HCT116 (cell line): Measurements from ENCODE around the gene COMMD1. TPM values are rescaled to one million over a fixed set of nuclear protein-coding genes. Genes with fewer than 3 reads are reported as not detected.

Experiments
- ATAC-seq: fragments of 200-7000 bp; cut with Tn5 transposase; 2 replicates; pipeline ENCODE4 v1.9.1; 2020; ENCODE audit warnings: mild to moderate bottlenecking, moderate library complexity
- BruUV-seq: library from RNA; stranded (reverse); fragments of 400-500 nt; replicated peaks from 2 replicates; lab custom pipeline; 2021; lab: Mats Ljungman, UMichigan
- CTCF ChIA-PET: fragments of 300-600 bp; sonication (Branson Sonifier 250); formaldehyde crosslinking; loops from one replicate; lab custom pipeline; 2021; ENCODE audit warnings: antibody characterized with exemption; lab: Charles Lee
- POLR2A ChIA-PET: fragments of 300-600, 350-600 bp; sonication (Branson Sonifier 250); formaldehyde crosslinking; loops from one replicate; lab custom pipeline; 2021; ENCODE audit warnings: antibody characterized with exemption; lab: Charles Lee
- RAD21 ChIA-PET, 2 experiments: fragments of 300-600 bp; sonication (Branson Sonifier 250); formaldehyde crosslinking; loops; one replicate each; lab custom pipeline; 2023; ENCODE audit warnings: low total read pairs in 2 of 2; ENCODE audit not compliant: uncharacterized antibody in 2 of 2, unreplicated experiment in 2 of 2, low non-redundant PET in 1 of 2; lab: Charles Lee
- DNase-seq: peaks from one replicate; pipeline ENCODE4 v3.0.0-alpha.2; 2010; ENCODE audit warnings: low read depth, low spot score
- H2AFZ ChIP-seq: fragments of 200-600 bp; shearing (Covaris generic), sonication (generic); 2 replicates; pipeline ENCODE4 v1.6.1; 2017; ENCODE audit warnings: low read depth, mixed run types, mixed read lengths, antibody characterized with exemption, low read length; ENCODE audit not compliant: poor library complexity, severe bottlenecking
- H3K27ac ChIP-seq: 2 replicates; pipeline ENCODE4 v1.5.1; 2012; ENCODE audit warnings: low read depth, low read length
- H3K27me3 ChIP-seq: fragments of 200-600 bp; sonication (generic); 2 replicates; pipeline ENCODE4 v1.6.1; 2016; ENCODE audit warnings: mixed run types, low read length, mixed read lengths; ENCODE audit not compliant: insufficient read depth
- H3K36me3 ChIP-seq, 2 experiments: fragments of 200-500 bp in 1 of 2; fragments of 200-600 bp in 1 of 2; sonication (Bioruptor generic) in 1 of 2; sonication (generic) in 1 of 2; 2 replicates each; pipeline versions ENCODE4 v1.5.1 to v1.6.1; 2014 to 2016; ENCODE audit warnings: low read length in 2 of 2, inconsistent platforms in 1 of 2, mixed read lengths in 1 of 2, mixed run types in 1 of 2; ENCODE audit not compliant: insufficient read depth in 2 of 2, control insufficient read depth in 1 of 2
- H3K4me1 ChIP-seq, 2 experiments: fragments of 200-600 bp in 1 of 2; sonication (generic) in 1 of 2; 2 replicates each; pipeline versions ENCODE4 v1.5.1 to v1.6.1; 2012 to 2017; ENCODE audit warnings: low read length in 2 of 2, inconsistent platforms in 1 of 2, mild to moderate bottlenecking in 1 of 2, mixed read lengths in 1 of 2, mixed run types in 1 of 2, moderate library complexity in 1 of 2; ENCODE audit not compliant: insufficient read depth in 2 of 2, control insufficient read depth in 1 of 2
- H3K4me2 ChIP-seq: fragments of 200-600 bp; sonication (generic); 2 replicates; pipeline ENCODE4 v1.6.1; 2017; ENCODE audit warnings: mixed run types, low read length, mixed read lengths
- H3K4me3 ChIP-seq, 2 experiments: fragments of 200-600 bp in 1 of 2; sonication (generic) in 1 of 2; replicated peaks in 1 of 2; 2 replicates each; pipeline ENCODE4 v1.5.1; 2011 to 2016; ENCODE audit warnings: low read length in 2 of 2, control low read depth in 1 of 2, low read depth in 1 of 2, mild to moderate bottlenecking in 1 of 2, mixed read lengths in 1 of 2, mixed run types in 1 of 2
- H3K79me2 ChIP-seq: fragments of 200-600 bp; sonication (generic); 2 replicates; pipeline ENCODE4 v1.6.1; 2017; ENCODE audit warnings: mild to moderate bottlenecking, mixed run types, low read length, moderate library complexity, mixed read lengths; ENCODE audit not compliant: insufficient read depth
- H3K9ac ChIP-seq: fragments of 200-600 bp; sonication (generic); 2 replicates; pipeline ENCODE4 v1.6.1; 2016; ENCODE audit warnings: low read length, mixed read lengths
- H3K9me2 ChIP-seq: fragments of 200-600 bp; sonication (generic), shearing (Covaris generic); 2 replicates; pipeline ENCODE4 v1.6.1; 2017; ENCODE audit warnings: mixed run types, mild to moderate bottlenecking, moderate library complexity; ENCODE audit not compliant: insufficient read depth
- H3K9me3 ChIP-seq, 2 experiments: fragments of 200-500 bp in 1 of 2; fragments of 200-600 bp in 1 of 2; sonication (Bioruptor generic) in 1 of 2; sonication (generic) in 1 of 2; 2 replicates each; pipeline ENCODE4 v1.6.1; 2014 to 2017; ENCODE audit warnings: low read length in 2 of 2, mixed read lengths in 2 of 2, inconsistent platforms in 1 of 2, low read depth in 1 of 2, mild to moderate bottlenecking in 1 of 2, mixed run types in 1 of 2, moderate library complexity in 1 of 2; ENCODE audit not compliant: control insufficient read depth in 1 of 2, insufficient read depth in 1 of 2
- H4K20me1 ChIP-seq: fragments of 200-600 bp; sonication (generic), shearing (Covaris generic); 2 replicates; pipeline ENCODE4 v1.6.1; 2017; ENCODE audit warnings: mixed run types, mild to moderate bottlenecking, moderate library complexity; ENCODE audit not compliant: insufficient read depth
- CTCF ChIP-seq, 3 experiments: fragments of 200-600 bp in 1 of 3; sonication (generic) in 1 of 3; IDR thresholded peaks in 2 of 3; conservative IDR thresholded peaks in 1 of 3; 2 replicates each; pipeline ENCODE4 v1.5.1; 2012 to 2017; ENCODE audit warnings: low read depth in 2 of 3, low read length in 2 of 3, antibody characterized with exemption in 1 of 3, borderline replicate concordance in 1 of 3, control low read depth in 1 of 3, mild to moderate bottlenecking in 1 of 3, mixed read lengths in 1 of 3, mixed run types in 1 of 3, moderate library complexity in 1 of 3; ENCODE audit not compliant: insufficient read depth in 1 of 3
- FOSL1 ChIP-seq: IDR thresholded peaks from 2 replicates; pipeline ENCODE4 v1.6.1; 2012; ENCODE audit warnings: low read depth
- JUND ChIP-seq: IDR thresholded peaks from 2 replicates; pipeline ENCODE4 v1.6.1; 2012
- SIN3A ChIP-seq: IDR thresholded peaks from 2 replicates; pipeline ENCODE4 v1.6.1; 2012; ENCODE audit warnings: low read depth
- TCF7L2 ChIP-seq: IDR thresholded peaks from 2 replicates; pipeline ENCODE4 v1.7.0; 2011; ENCODE audit warnings: borderline replicate concordance, inconsistent platforms; ENCODE audit not compliant: insufficient read depth, insufficient read length; ENCODE audit errors: extremely low read depth
- YY1 ChIP-seq: IDR thresholded peaks from 2 replicates; pipeline ENCODE4 v1.6.1; 2011; ENCODE audit warnings: low read length, low read depth, moderate library complexity, mild to moderate bottlenecking; ENCODE audit not compliant: insufficient replicate concordance; ENCODE audit errors: extremely low read depth
- ZFX ChIP-seq: fragments of 450-650 bp; IDR thresholded peaks from 2 replicates; pipeline ENCODE4 v1.6.1; 2017
- intact Hi-C: fragments of 100-400 bp; cut with micrococcal nuclease; formaldehyde crosslinking; loops from 2 replicates; pipeline ENCODE4 v1.10.0; 2022
- total RNA-seq: library from RNA; stranded (reverse); gene quantifications from one replicate; pipeline ENCODE4 v1.2.1, GENCODE V29; 2021; ENCODE audit not compliant: unreplicated experiment

COMMD1 gene
- total RNA-seq, 1 experiment from 2014 or later: 16.1 TPM

- Histone ChIP-seq H3K4me3 (no peak overlapping the region), H3K4me2 (no peak overlapping the region), H3K79me2 (peaks cover 98% of the 10 kb centered on the region), H4K20me1 (peaks cover 26% of the 10 kb centered on the region; the same call in 1 of the 2 replicates), H3K9ac (no peak overlapping the region), H3K27ac (no peak overlapping the region), H3K4me1 (peaks cover 0 to 13% of the 10 kb centered on the region in 2 experiments; a peak in 3 of 4 replicates), H3K9me3 (no peaks in the 10 kb centered on the region), H3K36me3 (peaks cover 59 to 71% of the 10 kb centered on the region in 2 experiments), H2AFZ (no peak overlapping the region), H3K9me2 (no peaks in the 10 kb centered on the region), H3K27me3 (no peaks in the 10 kb centered on the region)
- TF ChIP-seq JUND: no peak
- no peak for TF ChIP-seq TCF7L2
- TF ChIP-seq FOSL1: no peak
- TF ChIP-seq YY1: no peak
- TF ChIP-seq CTCF (IDR thresholded peaks at IDR 0.05 in 2 of 3, conservative IDR thresholded peaks at IDR 0.05 in 1 of 3; ENCODE audit: borderline replicate concordance in 1 of 3, insufficient read depth in 1 of 3, low read depth in 2 of 3, low read length in 2 of 3): no peak
- no peak for TF ChIP-seq SIN3A
- no peak for TF ChIP-seq ZFX
- DNase-seq (no peak), ATAC-seq (no peak)
- BruUV-seq: no TSS peak
- intact Hi-C loops: no loop called here
- ChIA-PET POLR2A (no interaction called here), RAD21 (no interaction called here), CTCF (no interaction called here)
Observed at GRCh38 chr2:61882850-61883249, 22.6 kb upstream of the COMMD1 start.
